A673 (cell line): ENCODE data around the gene PCGF2. TPM values are rescaled to one million over a fixed set of nuclear protein-coding genes. Genes with fewer than 3 reads are reported as not detected.
A peak's percentile ranks its signal among the peaks of the same experiment; 100 is the strongest.

Experiments used
- BruUV-seq: library from RNA; stranded (reverse); fragments of 400-500 nt; replicated peaks from 2 replicates; lab custom pipeline; 2021; lab: Mats Ljungman, UMichigan
- CTCF ChIA-PET: fragments of 300-600 bp; sonication (Branson Sonifier 250); formaldehyde crosslinking; loops from one replicate; lab custom pipeline; 2022; ENCODE audit warnings: antibody characterized with exemption; lab: Charles Lee
- POLR2A ChIA-PET: fragments of 300-600 bp; sonication (Branson Sonifier 250); formaldehyde crosslinking; loops from one replicate; lab custom pipeline; 2022; ENCODE audit warnings: antibody characterized with exemption; ENCODE audit not compliant: low non-redundant PET; lab: Charles Lee
- DNase-seq: peaks from one replicate; pipeline ENCODE4 v3.0.0-alpha.2; 2015; ENCODE audit warnings: low spot score
- H3K27ac ChIP-seq: fragments of 200-600 bp; sonication (generic); 2 replicates; pipeline ENCODE4 v1.5.1; 2016; ENCODE audit warnings: mixed run types, low read depth, mild to moderate bottlenecking, mixed read lengths, antibody characterized with exemption, low read length; ENCODE audit not compliant: poor library complexity, severe bottlenecking
- H3K27me3 ChIP-seq: fragments of 200-600 bp; sonication (generic); replicated peaks from 2 replicates; pipeline ENCODE4 v1.6.1; 2017; ENCODE audit warnings: mixed run types, low read depth, mild to moderate bottlenecking, mixed read lengths, antibody characterized with exemption, low read length; ENCODE audit not compliant: insufficient read depth, poor library complexity
- H3K36me3 ChIP-seq: fragments of 200-600 bp; sonication (generic); 2 replicates; pipeline ENCODE4 v1.6.1; 2016; ENCODE audit warnings: mixed run types, mild to moderate bottlenecking, mixed read lengths, antibody characterized with exemption, low read length; ENCODE audit not compliant: insufficient read depth, poor library complexity, severe bottlenecking
- H3K4me1 ChIP-seq: fragments of 200-600 bp; sonication (generic); 2 replicates; pipeline ENCODE4 v1.6.1; 2017; ENCODE audit warnings: mixed run types, mild to moderate bottlenecking, mixed read lengths, antibody characterized with exemption, low read length; ENCODE audit not compliant: insufficient read depth, poor library complexity, severe bottlenecking
- H3K4me3 ChIP-seq: fragments of 200-600 bp; sonication (generic); 2 replicates; pipeline ENCODE4 v1.5.1; 2016; ENCODE audit warnings: low read depth, mixed run types, mild to moderate bottlenecking, mixed read lengths, low read length; ENCODE audit not compliant: poor library complexity, severe bottlenecking
- H3K9me3 ChIP-seq: fragments of 200-600 bp; sonication (generic); 2 replicates; pipeline ENCODE4 v1.6.1; 2016; ENCODE audit warnings: mixed run types, low read depth, mild to moderate bottlenecking, mixed read lengths, antibody characterized with exemption, low read length; ENCODE audit not compliant: poor library complexity, severe bottlenecking
- CTCF ChIP-seq: fragments of 300-800, 200-600 bp; sonication (generic); conservative IDR thresholded peaks from 2 replicates; pipeline ENCODE4 v1.5.1; 2017; ENCODE audit warnings: low read depth, mild to moderate bottlenecking, antibody characterized with exemption, low read length, moderate library complexity, mixed read lengths
- EZH2 ChIP-seq: fragments of 200-600 bp; sonication (generic); IDR thresholded peaks from 2 replicates; pipeline ENCODE4 v1.6.1; 2017; ENCODE audit warnings: borderline replicate concordance, low read depth, mild to moderate bottlenecking, mixed read lengths, antibody characterized with exemption, low read length; ENCODE audit not compliant: poor library complexity, severe bottlenecking
- intact Hi-C: fragments of 100-400 bp; cut with micrococcal nuclease; formaldehyde crosslinking; loops from one replicate; pipeline ENCODE4 v1.10.0; 2022; ENCODE audit not compliant: unreplicated experiment
- total RNA-seq: library from RNA; stranded (reverse); gene quantifications from 2 replicates; pipeline ENCODE4 v1.2.3, GENCODE V29; 2021

Gene PCGF2
- total RNA-seq, 1 experiment from 2014 or later, result 34.4 TPM

DNA sequence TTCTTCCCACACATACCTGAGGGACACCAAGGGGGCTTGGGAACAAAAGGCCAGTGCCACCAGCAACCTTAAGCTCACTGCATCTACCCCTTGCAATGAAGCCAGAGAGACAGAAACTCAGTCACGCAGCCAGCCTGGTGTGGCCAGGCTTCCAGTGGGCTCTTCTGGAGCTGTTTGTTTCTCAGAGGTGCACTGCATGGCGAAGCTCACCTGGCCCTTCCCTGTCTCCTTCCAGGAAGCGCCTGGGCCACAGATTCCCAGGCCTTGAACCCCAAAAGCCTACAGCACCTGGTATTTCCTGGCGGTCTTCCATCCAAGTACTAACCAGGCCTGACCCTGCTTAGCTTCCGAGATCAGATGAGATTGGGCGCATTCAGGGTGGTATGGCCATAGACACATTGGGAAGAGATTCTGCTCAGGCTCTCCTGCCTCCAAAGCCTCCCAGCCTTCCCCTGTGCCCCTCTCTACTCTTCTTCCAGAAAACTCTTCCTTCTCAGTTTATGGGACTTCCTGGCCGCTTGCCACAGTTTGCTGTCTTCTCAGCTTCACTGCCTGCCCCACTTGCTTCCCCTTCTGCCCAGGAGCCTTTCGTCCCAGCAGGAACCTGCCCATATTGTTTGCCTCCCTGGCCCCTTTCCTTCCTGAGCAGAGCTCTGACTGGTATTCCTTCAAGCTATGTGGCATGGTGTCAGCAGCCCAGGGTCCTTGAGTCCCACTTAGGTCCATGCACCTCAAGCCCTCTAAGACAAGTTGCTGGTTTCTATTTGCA lies 16.4 kb downstream of the PCGF2 start:
- intact Hi-C loops, result no loop called here
- POLR2A ChIA-PET, result no interaction called here
- Histone ChIP-seq H3K4me3 (no peak overlapping the region), H3K27ac (no peak overlapping the region), H3K4me1 (no peaks in the 10 kb centered on the region), H3K36me3 (no peaks in the 10 kb centered on the region), H3K27me3 (no peaks in the 10 kb centered on the region), H3K9me3 (no peaks in the 10 kb centered on the region)
- TF ChIP-seq CTCF, result no peak
- TF ChIP-seq EZH2, result no peak
- CTCF ChIA-PET, result interaction anchor here (0.6 to 1.1 kb wide), 2 partner anchors 41 to 893 kb away, joined by 3 read pairs; no protein-coding TSS in a partner anchor
- DNase-seq, result no peak
- no TSS peak for BruUV-seq

GRCh38 chr17:38730526-38731379 lies 17.4 kb downstream of the PCGF2 start:
- intact Hi-C loops, result no loop called here
- no TSS peak for BruUV-seq
- H3K9me3 ChIP-seq, result no peaks in the 10 kb centered on the region
- DNase-seq, result peak; percentile 22
- ChIA-PET CTCF (interaction anchor here (0.5 to 0.6 kb wide), 2 partner anchors 222 to 894 kb away, joined by 3 to 12 read pairs; no protein-coding TSS in a partner anchor), POLR2A (no interaction called here)
- H3K27me3 ChIP-seq, result no peaks in the 10 kb centered on the region
- H3K27ac ChIP-seq, result peak overlapping the region; percentile 50
- peak overlapping the region; percentile 50 for H3K4me3 ChIP-seq
- H3K4me1 ChIP-seq, result no peaks in the 10 kb centered on the region
- no peaks in the 10 kb centered on the region for H3K36me3 ChIP-seq
- TF ChIP-seq EZH2 (no peak), CTCF (no peak)

DNA sequence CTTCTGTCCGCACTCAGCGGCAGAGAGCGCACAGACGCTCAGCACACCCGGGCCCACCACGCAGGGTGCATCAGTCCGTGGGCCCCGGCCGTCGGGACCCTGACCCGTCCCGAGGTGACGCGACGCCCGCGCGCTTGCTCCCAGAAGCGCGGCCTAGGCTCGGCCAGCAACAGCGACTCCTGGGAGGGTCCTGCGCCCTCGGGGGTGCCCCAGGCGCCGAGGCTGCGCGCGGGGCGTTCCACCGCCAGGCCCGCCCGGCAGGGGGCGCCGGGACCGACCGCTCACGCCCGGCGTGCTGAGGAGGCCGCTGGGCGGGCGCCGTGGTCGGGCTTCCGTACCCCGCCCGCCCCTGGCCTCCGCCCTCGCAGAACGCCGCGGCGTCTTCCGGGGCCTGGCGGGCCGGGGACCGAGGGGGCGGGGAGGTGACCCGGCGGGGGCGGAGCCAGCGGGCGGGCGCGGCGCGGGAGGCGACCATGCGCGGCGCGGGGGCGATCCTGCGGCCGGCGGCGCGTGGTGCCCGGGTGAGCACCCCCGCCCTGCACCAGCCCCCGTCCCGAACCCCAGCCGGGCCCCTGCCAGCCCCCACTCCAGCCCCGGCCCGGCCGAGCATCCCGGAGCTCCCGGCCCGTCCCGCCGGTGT lies 18.1 kb downstream of the PCGF2 start, which contains the start of gene CISD3:
CISD3 (plus strand) TSS at position 456 of the 640 bp plus-strand sequence; CDS start at position 474, 18 bp downstream.
- no peaks in the 10 kb centered on the region for H3K27me3 ChIP-seq
- no peaks in the 10 kb centered on the region for H3K4me1 ChIP-seq
- H3K9me3 ChIP-seq, result no peaks in the 10 kb centered on the region
- peak; percentile 75 for DNase-seq
- BruUV-seq, result no TSS peak
- intact Hi-C loops, result no loop called here
- CTCF ChIA-PET, result interaction anchor here (0.5 kb wide), 1 partner anchor 223 kb away, joined by 12 read pairs; no protein-coding TSS in a partner anchor
- POLR2A ChIA-PET, result no interaction called here
- peak within 1 kb of the TSS; percentile 50 for H3K4me3 ChIP-seq
- H3K27ac ChIP-seq, result peak within 1 kb of the TSS; percentile 61
- TF ChIP-seq CTCF (peak; percentile 30; the same call in 1 of the 2 replicates), EZH2 (no peak)
- H3K36me3 ChIP-seq, result no peaks in the 10 kb centered on the region
